GM21717 (cell line): ENCODE measurements around the gene LARGE1.
A peak's percentile ranks its signal among the peaks of the same experiment; 100 is the strongest.

Source experiments
- ATAC-seq: cut with Tn5 transposase; IDR thresholded peaks from one replicate; pipeline ENCODE4 v1.9.1; 2021; ENCODE audit warnings: mild to moderate bottlenecking, moderate library complexity; ENCODE audit not compliant: unreplicated experiment

The LARGE1 gene

DNA sequence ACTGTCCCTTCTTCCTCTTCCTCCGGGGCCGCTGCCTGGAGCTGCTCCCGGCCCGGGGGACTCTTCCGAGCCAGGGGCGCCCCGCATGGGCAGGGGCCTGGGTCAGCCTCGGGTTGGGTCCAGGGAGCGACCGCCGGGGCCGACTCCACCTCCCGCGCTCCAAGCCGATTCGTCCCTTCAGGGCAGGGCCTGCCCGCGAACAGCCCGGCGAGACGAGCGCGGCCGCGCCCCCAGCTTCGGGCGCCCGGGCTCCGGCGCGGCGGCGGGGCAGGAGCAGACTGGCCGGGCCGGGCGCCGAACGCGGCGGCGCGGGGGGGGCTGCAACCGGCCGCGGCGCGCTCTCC, at the start of gene LARGE1:
Gene LARGE1 (minus strand): TSS at position 280 of the 344 bp plus-strand sequence.
- no peak for ATAC-seq

DNA sequence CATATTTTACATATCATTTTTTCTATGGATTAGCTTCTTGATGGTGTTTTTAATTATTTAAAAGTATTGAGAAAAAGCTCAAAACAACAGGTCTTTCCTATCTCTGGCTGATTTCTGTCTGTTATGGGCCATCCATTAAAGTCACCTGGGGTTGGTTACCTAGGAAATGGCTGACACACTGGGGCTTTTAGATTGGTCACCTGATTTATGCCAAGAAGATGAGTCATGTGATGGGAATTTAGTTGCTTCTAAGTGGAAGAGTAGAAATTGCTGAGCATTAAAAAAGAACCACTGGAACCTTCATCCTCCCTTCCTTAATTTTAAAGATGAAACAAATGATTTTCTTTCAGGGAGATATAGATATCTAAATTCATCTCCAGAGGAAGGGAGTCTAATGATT, 48.8 kb upstream of the LARGE1 start:
- ATAC-seq = no peak

DNA sequence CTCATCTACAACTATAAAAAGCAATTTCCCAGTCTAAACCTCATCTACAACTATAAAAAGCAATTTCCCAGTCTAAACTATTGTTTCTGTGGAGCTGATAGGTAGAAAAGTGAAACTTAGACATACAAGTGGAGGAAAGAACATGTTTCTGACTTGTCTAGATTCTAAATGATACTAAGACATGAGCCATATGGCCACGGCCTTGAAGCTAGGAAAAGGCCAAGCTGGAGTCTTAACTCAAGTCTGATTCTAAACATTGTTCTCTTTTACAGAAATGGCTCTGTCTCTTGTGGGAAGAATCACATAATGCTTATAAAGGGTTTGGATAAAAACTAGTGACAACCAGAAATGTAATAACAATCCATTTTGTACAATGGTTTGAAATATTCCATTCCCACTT, 43.8 kb upstream of the LARGE1 start:
- ATAC-seq = no peak

DNA sequence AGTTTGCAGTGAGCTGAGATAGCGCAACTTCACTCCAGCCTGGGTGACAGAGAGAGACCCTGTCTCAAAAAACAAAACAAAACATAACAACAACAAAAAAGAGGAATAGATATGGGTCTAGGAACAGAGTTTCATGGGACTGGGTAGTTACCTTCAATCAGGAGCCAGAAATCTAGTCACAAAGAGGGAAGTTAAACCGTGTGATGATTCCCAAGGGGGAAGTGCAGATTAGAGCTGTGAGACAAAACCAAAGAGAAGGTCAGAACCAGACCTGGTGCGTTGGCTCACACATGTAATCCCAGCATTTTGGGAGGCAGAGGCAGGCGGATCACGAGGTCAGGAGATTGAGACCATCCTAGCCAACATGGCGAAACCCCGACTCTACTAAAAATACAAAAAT, 42.1 kb upstream of the LARGE1 start:
- ATAC-seq = no peak

DNA sequence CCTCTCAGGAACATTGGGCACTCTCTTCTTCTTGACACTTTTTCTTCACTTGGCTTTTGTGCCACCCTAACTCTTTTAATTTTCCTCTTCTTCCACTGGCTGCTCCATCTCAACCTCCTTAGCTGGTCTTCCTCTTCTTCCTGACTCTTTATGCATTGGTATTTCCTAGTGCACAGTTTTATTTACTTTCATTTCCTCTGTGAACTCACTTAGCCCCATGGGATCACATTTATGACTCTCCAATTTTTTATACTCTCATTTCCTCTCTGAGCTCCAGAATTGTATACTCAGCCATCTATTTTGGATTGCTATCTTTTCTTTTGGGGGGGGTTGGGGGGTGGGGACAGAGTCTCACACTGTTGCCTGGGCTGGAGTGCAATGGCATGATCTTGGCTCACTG, 38.5 kb upstream of the LARGE1 start:
- no peak for ATAC-seq

DNA sequence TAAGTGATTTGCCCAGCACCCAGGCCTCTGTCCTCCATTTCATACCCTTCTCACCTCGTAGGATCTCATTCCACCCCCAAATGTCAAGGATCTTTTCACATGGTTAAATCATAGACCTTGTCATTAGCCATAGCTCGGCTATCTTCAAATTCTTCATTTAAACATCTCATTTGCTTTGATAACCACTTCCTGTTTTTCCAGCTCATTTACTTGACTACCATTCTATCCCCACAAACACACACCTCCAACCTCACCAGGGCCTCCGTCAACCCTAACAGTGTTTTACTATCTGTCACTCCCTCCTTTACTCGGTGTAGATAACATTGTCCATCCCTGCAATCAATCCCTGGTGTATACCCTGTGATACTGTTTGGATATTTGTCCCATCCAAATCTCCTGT, 36.8 kb upstream of the LARGE1 start:
- no peak for ATAC-seq

DNA sequence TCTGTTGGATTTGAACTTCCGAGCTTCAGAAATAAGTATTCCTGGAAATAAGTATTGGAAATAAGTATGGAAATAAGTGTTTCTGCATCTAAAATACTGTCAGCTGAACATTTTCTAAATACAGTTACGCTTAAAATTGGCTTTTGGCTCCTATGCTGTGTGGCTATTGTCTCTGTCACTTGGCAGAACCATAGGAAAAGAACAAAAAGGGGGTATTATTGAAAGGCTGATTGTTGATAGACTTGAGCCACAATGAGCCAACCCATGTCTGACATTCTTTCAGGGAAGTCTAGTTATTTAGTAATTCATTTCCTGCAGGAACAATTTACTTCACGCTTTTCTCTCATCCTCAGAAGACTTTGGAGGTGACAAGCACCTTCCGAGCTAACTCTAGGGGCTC, 32.5 kb upstream of the LARGE1 start:
- no peak for ATAC-seq

DNA sequence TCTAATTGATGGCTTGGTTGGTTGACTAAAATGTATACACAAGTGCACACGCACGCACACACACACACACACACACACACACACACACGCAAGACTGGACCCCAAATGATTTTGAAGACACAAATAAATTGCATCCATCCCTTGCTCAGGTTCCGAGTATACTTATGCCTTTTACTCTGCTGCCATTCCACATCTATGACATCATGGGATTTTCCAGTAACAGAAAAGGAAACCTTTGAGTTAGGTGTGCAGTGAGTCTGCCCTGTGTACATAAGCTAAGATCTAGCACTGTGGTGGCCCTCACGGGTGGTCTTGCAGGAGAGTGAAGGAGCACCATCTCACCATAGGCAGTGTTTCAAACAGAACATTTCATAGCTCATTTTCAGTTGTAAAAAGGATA, 20.5 kb upstream of the LARGE1 start:
- no peak for ATAC-seq

DNA sequence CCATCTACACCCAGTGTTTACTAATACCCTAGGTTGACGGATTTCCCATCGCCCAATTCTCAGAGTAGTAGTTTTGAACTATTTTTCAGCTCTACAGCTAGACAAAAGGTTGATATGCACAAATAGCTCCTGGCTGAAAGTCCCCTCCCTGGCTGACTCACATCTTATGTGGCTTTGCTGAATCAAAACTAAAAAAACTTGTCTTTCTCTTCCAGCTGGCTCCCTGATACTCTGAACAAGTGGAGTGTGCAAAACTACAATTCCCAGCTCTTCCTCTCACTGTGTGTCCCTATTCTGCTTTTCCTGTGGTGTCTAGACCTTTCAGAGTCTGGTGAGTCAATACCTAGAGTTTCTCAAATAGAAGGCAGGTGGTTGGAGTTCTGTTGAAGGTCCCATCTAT, 12.7 kb upstream of the LARGE1 start:
- ATAC-seq = no peak

DNA sequence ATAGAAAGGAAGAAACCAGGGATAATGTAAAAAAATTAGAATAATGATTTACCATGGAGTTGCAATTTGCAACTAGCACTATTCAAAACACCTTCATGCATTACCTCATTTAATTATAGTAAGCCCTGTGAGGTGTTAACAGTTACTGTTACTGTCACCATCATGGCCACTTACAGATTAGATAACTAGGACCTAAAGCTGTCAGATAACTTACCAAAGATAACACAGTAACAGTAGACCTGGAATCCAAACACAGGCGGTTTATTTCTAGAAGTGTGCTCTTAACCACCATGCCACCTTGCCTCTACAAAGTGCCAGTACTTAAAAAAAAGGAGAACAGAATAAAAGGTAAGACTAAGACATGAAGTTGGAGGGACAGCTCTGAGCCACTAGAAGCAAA, 11.1 kb upstream of the LARGE1 start:
- no peak for ATAC-seq

DNA sequence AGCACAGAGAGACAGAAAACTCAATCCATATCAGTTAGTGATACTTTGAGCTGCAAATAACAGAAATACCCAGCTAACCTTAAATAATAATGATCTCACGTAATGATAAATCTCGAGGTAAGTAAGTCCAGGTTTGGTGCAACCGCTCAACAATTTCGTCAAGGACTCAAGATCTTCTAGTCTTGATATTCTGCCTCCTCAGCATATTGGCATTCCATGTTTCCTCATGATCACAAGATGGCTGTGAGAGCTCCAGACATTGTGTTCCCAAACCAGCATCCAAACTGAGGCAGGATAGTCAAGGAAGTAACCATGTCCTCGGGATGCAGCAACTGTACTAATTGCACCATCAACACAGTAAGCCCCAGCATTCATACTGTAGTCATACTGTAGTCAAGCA, 7.5 kb upstream of the LARGE1 start:
- no peak for ATAC-seq

DNA sequence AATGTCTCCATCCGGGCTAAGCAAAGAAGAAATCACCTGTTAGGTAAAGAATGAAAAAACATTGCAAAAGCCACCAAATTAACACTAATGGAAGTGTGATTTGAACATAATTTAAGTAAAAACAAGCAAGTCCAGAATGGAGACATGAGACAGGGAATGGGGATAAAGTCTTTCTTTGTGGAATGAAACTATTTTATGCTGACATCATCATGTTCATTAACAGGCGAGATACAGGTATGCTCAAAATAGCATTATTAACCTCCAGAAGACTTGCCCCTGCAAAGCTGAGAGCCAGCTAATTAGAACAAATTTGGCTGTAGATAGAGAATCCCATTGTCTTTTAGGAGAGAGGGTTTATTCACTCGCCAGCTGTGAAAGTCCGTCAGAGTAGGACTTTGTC, 4.9 kb upstream of the LARGE1 start:
- ATAC-seq = no peak

DNA sequence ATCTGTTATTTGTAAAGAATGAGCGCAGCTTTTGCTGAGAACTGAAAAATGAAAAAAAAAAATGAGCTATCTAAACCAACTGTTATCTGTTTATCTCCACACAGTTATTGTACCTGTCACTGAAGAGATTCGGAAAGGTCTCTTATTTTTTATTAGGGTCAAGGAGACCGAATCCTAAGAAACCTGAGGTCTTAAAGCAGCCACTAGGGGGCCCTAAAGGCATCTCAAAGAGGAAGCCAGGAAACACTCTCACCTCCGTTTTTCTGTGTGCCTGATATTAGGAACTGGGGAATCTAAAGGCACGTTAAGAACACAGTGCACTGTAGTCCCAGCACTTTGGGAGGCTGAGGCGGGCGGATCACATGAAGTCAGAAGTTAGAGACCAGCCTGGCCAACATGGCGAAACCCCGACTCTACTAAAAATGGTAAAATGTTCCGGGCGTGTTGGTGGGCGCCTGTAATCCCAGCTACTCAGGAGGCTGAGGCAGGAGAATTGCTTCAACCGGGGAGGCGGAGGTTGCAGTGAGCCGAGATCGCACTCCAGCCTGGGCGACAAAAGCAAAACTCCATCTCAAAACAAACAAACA, 3.5 kb upstream of the LARGE1 start:
- ATAC-seq = no peak

DNA sequence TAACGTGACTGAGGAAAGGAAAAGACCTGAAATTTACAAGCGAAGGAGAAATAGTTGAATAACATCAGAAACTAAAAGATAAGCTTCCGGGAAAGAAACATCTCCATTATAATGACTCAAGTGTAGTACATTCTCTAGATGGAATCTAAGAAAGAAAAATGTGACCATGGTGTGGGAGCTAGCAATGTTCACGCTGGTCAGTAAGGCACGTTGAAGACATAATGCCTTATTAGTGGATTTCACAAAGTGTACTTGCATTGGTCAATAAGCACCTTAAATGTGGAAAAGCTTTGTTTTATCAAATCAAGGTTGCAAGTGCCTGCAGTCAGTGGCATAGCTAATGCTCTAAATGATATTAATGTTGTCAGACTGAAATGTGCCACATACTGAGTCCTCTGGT, 2.8 kb upstream of the LARGE1 start:
- no peak for ATAC-seq

DNA sequence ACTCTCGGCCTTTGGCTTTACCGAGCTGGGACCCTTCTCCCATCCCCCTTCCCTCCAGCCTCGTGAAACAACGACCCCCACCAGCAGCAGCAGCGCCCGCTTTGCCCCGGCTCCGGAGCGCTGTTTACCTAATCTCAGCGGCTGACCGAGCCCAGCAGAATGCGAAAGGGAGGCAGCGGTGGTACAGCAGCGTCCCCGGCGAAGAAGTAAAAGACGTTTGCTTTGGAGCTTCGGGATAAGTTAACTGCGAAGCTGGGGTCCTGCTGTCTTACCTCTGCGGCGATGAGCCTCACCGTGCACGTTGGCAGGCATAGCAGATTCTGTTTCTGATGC, 2.0 kb upstream of the LARGE1 start:
- ATAC-seq = no peak

DNA sequence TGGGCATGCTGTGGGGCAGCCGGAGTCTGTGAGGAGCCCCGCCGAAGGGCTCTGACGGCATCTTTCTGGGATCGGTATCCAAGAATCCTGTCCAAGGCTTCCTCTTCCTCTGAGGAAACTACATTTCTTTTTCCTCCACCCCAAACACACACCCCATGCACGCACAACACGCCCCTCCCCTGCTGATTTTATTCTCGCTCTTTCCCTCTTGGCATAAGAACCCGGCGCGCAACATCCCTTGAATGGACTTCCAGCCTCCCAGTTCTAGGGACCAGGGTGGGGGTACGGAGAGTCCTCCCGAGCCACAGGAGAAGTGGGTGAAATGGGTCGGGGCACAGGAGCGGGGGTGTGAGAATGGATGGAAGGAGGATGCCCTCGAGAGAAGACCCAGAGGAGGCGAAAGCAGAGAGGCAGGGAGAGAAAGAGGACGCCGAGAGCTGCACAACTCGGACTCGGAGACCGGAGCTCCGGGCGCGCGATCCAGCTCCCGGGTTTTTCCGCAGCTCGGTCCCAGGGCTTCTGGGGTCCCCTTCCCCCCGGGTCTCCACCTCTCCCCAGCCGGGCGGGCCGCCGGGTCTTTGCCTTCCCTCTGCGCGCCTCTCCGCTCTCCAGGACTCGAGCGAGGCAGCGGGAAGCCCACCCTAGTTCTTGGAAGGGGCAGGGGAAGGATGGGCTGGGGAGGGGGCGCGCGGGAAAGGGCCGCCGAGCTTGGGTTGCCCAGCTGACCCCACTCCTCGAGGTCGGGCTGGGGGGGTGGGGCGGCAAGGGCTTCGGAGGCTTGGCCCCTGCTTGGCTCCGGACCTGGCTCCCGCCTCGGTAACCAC, 1.5 kb upstream of the LARGE1 start:
- ATAC-seq = no peak

DNA sequence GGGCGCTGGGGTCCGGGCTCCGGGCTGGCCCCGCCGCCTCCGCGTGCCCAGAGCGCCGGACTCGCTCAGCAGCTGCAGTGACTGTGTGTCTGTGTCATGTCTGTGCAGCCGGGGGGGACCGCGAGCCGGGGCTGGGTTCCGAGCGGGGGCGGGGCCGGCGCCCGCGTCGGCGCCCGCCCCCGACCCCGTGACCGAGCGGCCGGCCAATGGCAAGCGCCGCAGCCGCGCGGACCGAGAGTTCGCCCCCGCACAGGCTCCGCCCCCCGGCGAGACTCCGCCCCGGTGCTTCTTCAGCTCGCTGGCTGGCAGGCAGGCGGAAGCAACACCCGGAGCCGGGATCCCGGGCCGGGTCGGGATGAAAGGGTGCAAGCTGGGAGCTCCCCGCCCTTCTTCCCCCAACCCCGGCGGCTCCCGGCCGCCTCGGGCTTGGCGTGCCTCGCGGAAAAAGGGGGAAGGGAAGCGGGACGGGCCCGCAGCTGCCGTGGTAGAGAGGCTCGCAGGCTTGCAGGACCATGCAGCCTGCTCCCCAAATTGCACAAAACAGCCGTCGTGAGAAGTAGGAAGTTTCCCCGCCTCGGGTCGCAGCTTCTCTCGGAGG, 750 bp upstream of the LARGE1 start:
- peak; percentile 67 for ATAC-seq

DNA sequence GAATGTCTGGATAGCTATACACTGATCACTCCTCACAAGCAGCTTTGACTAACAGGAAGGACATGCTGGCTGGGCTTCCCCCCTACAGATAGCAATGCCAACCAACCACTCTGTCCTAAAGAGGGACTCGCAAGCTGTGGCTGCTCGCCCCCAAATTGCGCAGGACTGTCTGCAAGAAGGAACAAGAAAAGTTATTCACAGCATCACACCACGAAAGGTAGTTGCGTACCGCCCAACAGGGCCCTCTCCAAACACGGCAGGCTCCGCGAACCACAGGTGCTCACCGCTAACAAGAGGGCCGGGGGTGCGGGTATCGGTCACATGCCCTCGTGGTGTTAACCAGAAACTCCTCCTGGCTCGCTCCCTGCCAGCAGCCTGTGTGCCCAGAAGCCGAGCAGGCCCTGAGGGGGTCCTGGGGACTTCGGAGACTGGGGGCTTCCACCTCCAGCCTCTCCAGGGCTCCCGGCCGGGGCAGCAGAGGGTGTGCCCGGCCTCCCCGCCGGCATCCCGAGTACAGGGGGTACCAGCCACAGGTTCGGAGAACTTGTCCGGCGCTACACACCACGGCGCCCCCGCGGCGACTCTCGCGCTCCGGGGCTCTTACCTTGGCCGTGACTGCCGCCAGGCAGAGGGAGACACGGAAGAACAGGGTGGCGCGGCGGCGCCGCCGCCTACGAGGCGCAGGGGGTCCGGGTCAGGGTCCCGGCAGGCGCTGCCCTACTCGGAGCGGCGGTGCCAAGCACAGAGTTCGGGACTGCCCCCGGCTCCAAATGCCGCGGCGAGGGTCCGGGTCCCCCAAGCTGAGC, 682 bp downstream of the LARGE1 start:
- no peak for ATAC-seq

DNA sequence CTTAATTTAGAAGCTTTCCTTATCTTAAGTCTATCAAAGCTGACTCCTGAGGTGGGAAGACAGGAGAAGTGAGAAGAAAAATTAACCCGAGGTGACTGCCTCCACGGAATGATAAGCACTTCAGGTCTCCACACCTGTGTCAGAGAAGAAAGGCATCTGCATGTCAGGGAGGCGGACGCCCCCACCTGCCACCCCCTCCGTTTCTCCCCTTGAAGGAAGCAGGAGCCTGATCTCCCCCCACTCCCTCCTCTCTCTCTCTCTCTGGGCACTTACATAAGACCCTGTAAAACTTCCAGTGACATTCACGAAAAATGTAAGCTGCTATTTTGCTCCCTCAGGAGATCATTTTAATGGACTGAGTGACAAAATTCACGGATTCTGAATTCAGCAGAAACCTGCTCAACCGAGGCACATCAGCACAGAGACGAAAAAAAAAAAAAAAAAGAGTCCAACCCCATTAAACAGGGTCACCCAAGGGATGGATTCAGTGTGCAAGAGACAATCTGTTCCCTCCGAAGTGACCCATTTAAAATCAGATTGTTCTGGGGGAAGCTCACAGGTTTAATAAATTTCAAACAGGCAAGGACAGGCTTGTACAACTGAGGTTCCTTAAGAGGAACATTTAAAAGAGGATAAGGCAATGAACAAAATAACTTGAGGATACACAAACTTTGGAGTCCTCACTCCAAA, 1.5 kb downstream of the LARGE1 start:
- ATAC-seq = no peak

DNA sequence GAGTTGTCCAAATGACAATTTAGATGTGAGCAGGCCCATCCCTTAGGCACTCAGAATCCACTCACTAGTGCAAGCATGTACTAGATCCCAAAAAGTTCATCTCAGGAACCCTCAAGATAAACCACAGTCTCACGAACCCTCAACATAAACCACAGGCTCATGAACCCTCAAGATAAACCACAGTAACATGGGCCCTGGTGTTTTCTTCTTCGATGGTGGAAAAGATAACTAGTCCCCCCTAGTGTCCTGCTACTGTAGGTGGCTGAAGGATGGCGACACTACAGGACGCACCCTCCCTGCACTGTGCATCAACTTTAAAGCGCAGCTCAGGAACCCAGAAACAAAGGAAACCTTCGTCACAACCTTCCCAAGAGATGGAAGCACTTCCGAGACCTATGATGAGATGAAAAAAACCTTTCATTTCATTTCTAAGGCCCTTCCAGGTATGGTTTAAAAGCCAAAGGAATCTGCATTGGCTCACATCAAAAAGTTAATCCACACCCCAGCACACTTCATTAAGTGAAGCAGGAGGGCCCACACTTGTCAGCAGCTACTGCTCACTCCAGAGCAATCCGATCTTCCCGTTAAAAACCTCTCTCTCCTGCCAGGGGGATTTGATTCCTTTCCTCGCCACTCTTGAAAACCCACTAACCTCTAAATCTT, 2.4 kb downstream of the LARGE1 start:
- no peak for ATAC-seq

DNA sequence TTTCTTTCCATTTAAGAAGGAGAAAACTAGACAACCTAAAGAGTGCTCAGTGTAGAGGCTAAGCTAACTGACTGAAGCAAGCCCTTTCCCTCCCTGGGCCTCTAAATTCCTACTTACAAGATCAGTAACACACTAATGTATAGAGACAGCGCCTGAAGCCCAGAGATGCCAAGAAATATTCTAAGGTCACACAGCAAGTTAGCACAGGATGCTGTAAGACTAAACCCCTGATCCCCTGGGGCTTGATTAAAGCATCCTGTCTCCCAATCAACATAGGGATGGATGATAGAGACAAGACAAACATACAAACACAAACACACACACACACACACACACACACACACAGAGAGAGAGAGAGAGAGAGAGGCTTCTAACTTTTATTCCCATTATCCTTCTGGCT, 5.6 kb downstream of the LARGE1 start:
- ATAC-seq = no peak
